SK-N-SH (cell line): ENCODE measurements around the gene DCLK1. TPM values are rescaled to one million over a fixed set of nuclear protein-coding genes. Genes with fewer than 3 reads are reported as not detected.

ENCODE experiments used
- CTCF ChIA-PET: fragments of 300-600, 350-600 bp; formaldehyde crosslinking; extraction: SDS; loops from one replicate; lab custom pipeline; 2021; lab: Yijun Ruan, JAX
- POLR2A ChIA-PET: fragments of 350-600 bp; sonication (Branson Sonifier 250); formaldehyde crosslinking; extraction: SDS; loops from one replicate; lab custom pipeline; 2020; ENCODE audit warnings: antibody characterized with exemption, inconsistent platforms; lab: Yijun Ruan, JAX
- DNase-seq: peaks from one replicate; pipeline ENCODE4 v3.0.0; 2012
- H2AFZ ChIP-seq: fragments of 200-600 bp; sonication (generic); 2 replicates; pipeline ENCODE4 v1.8.1; 2016; ENCODE audit warnings: antibody characterized with exemption, mild to moderate bottlenecking, low read depth
- H3F3A ChIP-seq: fragments of 200-600 bp; sonication (generic); replicated peaks from 2 replicates; pipeline ENCODE3; 2016; ENCODE audit warnings: antibody characterized with exemption, mild to moderate bottlenecking; ENCODE audit not compliant: insufficient read depth
- H3K27ac ChIP-seq, 2 experiments: fragments of 200-500 bp in 1 of 2; fragments of 200-600 bp in 1 of 2; sonication (Bioruptor generic) in 1 of 2; sonication (generic), shearing (Covaris generic) in 1 of 2; 2 replicates each; pipeline versions ENCODE4 v1.5.1 to v1.6.1; 2014 to 2016; ENCODE audit warnings: low read depth in 2 of 2, inconsistent platforms in 1 of 2, low read length in 1 of 2, mild to moderate bottlenecking in 1 of 2, mixed read lengths in 1 of 2
- H3K27me3 ChIP-seq: fragments of 200-600 bp; sonication (generic), shearing (Covaris generic); 2 replicates; pipeline ENCODE4 v1.6.1; 2016; ENCODE audit warnings: mixed run types; ENCODE audit not compliant: insufficient read depth
- H3K36me3 ChIP-seq, 2 experiments: fragments of 200-500 bp in 1 of 2; fragments of 200-600 bp in 1 of 2; sonication (Bioruptor generic) in 1 of 2; sonication (generic) in 1 of 2; replicated peaks in 1 of 2; 2 replicates each; pipeline versions ENCODE3 to v1.5.1; 2014 to 2016; ENCODE audit warnings: low read length in 1 of 2, mild to moderate bottlenecking in 1 of 2; ENCODE audit not compliant: insufficient read depth in 2 of 2, control insufficient read depth in 1 of 2
- H3K4me1 ChIP-seq, 2 experiments: fragments of 200-500 bp in 1 of 2; fragments of 200-600 bp in 1 of 2; sonication (Bioruptor generic) in 1 of 2; sonication (generic), shearing (Covaris generic) in 1 of 2; 2 replicates each; pipeline versions ENCODE4 v1.5.1 to v1.6.1; 2014 to 2016; ENCODE audit warnings: low read depth in 1 of 2, low read length in 1 of 2, mixed run types in 1 of 2; ENCODE audit not compliant: insufficient read depth in 2 of 2, control insufficient read depth in 1 of 2
- H3K4me2 ChIP-seq: fragments of 200-600 bp; sonication (generic), shearing (Covaris generic); 2 replicates; pipeline ENCODE4 v1.6.1; 2017; ENCODE audit warnings: mixed run types
- H3K4me3 ChIP-seq, 2 experiments: fragments of 200-500 bp in 1 of 2; fragments of 200-600 bp in 1 of 2; sonication (Bioruptor generic) in 1 of 2; sonication (generic), shearing (Covaris generic) in 1 of 2; 2 replicates each; pipeline versions ENCODE4 v1.5.1 to v1.8.1; 2014 to 2016; ENCODE audit warnings: low read depth in 2 of 2, inconsistent platforms in 1 of 2, low read length in 1 of 2, mild to moderate bottlenecking in 1 of 2, mixed read lengths in 1 of 2, moderate library complexity in 1 of 2
- H3K79me2 ChIP-seq: fragments of 200-600 bp; sonication (generic); 2 replicates; pipeline ENCODE4 v1.8.1; 2017; ENCODE audit warnings: mild to moderate bottlenecking; ENCODE audit not compliant: insufficient read depth
- H3K9ac ChIP-seq: fragments of 200-600 bp; sonication (generic); 2 replicates; pipeline ENCODE4 v1.6.1; 2017; ENCODE audit warnings: mixed run types
- H3K9me2 ChIP-seq: fragments of 200-600 bp; sonication (generic); 2 replicates; pipeline ENCODE4 v1.6.1; 2017; ENCODE audit warnings: mixed run types
- H3K9me3 ChIP-seq: fragments of 200-600 bp; sonication (generic); 2 replicates; pipeline ENCODE4 v1.6.1; 2017; ENCODE audit warnings: mixed run types, mild to moderate bottlenecking, moderate library complexity
- H4K20me1 ChIP-seq: fragments of 200-600 bp; sonication (generic); 2 replicates; pipeline ENCODE4 v1.6.1; 2017; ENCODE audit warnings: mild to moderate bottlenecking, mixed run types; ENCODE audit not compliant: insufficient read depth
- EP300 ChIP-seq, 2 experiments: IDR thresholded peaks; 2 replicates each; pipeline versions ENCODE4 v1.4.0 to v1.6.1; 2012; ENCODE audit warnings: borderline replicate concordance in 1 of 2, low read depth in 1 of 2, low read length in 1 of 2
- MEF2A ChIP-seq: IDR thresholded peaks from 2 replicates; pipeline ENCODE4 v1.4.0; 2012; ENCODE audit warnings: low read depth, borderline replicate concordance
- POLR2AphosphoS5 ChIP-seq: IDR thresholded peaks from 2 replicates; pipeline ENCODE4 v1.6.1; 2012; ENCODE audit warnings: low read depth, low read length
- RFX5 ChIP-seq: IDR thresholded peaks from 2 replicates; pipeline ENCODE4 v1.6.1; 2012; ENCODE audit warnings: mild to moderate bottlenecking, improper control_type of control experiment, low read length
- TEAD4 ChIP-seq: IDR thresholded peaks from 2 replicates; pipeline ENCODE4 v1.4.0; 2012; ENCODE audit warnings: mild to moderate bottlenecking, borderline replicate concordance; ENCODE audit not compliant: insufficient read depth
- WGBS: methylation state at CpG from one replicate; pipeline ENCODE4 v1.1.6; 2017; ENCODE audit warnings: low lambda C conversion rate; 5-methylcytosine and 5-hydroxymethylcytosine counted together
- polyA plus RNA-seq, 3 experiments: library from polyadenylated mRNA; depleted of rRNA; stranded (reverse); fragments of >200 nt; gene quantifications; 2 replicates each; pipeline ENCODE4 v1.2.3, GENCODE V29; 2012
- TF ChIP-seq, protein P1 (sequence below): IDR thresholded peaks from 2 replicates; pipeline ENCODE4 v1.4.0; 2012; ENCODE audit warnings: low read depth
- TF ChIP-seq, protein P2 (sequence below): IDR thresholded peaks from 2 replicates; pipeline ENCODE4 v1.4.0; 2012; ENCODE audit warnings: low read depth, borderline replicate concordance
- TF ChIP-seq, protein P3 (sequence below): fragments of 150-350 bp; IDR thresholded peaks from 2 replicates; pipeline ENCODE4 v1.6.1; 2017; ENCODE audit warnings: antibody characterized with exemption, low read length, low read depth, borderline replicate concordance
- TF ChIP-seq, protein P4 (sequence below): IDR thresholded peaks from 2 replicates; pipeline ENCODE4 v1.6.1; 2012; ENCODE audit warnings: mild to moderate bottlenecking, low read depth, low read length, moderate library complexity

Gene DCLK1
- polyA plus RNA-seq, 1 of the 3 experiments (the other 2 are of a cell fraction), result 1.1 TPM

DNA sequence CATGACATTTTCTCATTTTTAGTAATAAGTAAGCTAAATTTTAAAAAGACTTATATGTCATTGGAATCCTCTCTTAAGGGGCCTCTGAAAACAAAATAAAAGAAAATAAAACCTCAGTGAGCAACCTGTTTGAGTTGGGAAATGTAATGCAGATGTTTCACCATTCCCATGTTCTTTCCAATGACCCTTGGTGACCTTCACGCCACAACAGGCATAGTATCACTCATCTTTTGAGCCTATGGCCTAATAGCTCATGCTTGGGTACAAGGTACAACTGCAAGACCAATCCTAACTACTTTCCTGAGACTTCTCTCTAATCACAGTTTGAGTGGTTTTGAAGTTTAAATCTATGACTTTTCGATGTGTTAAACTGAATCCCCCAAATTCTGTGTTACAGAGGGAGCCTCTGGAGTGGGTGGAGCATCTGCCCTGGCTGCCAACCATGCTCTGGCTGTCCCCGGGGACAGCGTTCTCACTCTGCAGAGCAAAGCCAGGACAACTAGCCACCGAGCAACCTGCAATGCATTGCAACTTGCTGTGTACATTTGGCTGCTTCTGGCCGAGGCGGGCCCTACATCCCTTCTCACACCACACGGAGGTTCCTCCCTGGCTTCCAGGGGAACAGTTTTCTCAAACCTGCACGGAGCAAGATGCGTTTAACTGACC lies 346.8 kb downstream of the DCLK1 start:
- Histone ChIP-seq H3K4me2 (no peak overlapping the region), H3K79me2 (no peaks in the 10 kb centered on the region), H3K4me1 (peaks cover 0 to 50% of the 10 kb centered on the region in 2 experiments; a peak in 3 of 4 replicates), H3K27me3 (no peaks in the 10 kb centered on the region), H3K9me2 (no peaks in the 10 kb centered on the region), H4K20me1 (no peaks in the 10 kb centered on the region), H3K9ac (no peak overlapping the region), H3F3A (no peaks in the 10 kb centered on the region), H3K36me3 (no peaks in the 10 kb centered on the region), H3K9me3 (no peaks in the 10 kb centered on the region), H3K27ac (peak overlapping the region in 1 of 2 experiments; percentile 97; a peak in 2 of 4 replicates), H2AFZ (no peak overlapping the region), H3K4me3 (no peak overlapping the region)
- no peak for DNase-seq
- POLR2A ChIA-PET, result interaction anchor here (1.7 to 2.0 kb wide), 2 partner anchors 70 to 308 kb away, joined by 5 to 16 read pairs; partner anchors contain the start of gene MAB21L1
- CTCF ChIA-PET, result interaction anchor here (0.8 to 6.0 kb wide), 5 partner anchors 13 to 308 kb away, joined by 4 to 52 read pairs (median 8); partner anchors contain the start of gene MAB21L1
- 90% methylated on average over 8 of the region's 10 CpGs for WGBS
- TF ChIP-seq TEAD4 (no peak), POLR2AphosphoS5 (no peak)
- TF ChIP-seq, protein P1, sequence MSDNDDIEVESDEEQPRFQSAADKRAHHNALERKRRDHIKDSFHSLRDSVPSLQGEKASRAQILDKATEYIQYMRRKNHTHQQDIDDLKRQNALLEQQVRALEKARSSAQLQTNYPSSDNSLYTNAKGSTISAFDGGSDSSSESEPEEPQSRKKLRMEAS, result no peak
- TF ChIP-seq, protein P2, sequence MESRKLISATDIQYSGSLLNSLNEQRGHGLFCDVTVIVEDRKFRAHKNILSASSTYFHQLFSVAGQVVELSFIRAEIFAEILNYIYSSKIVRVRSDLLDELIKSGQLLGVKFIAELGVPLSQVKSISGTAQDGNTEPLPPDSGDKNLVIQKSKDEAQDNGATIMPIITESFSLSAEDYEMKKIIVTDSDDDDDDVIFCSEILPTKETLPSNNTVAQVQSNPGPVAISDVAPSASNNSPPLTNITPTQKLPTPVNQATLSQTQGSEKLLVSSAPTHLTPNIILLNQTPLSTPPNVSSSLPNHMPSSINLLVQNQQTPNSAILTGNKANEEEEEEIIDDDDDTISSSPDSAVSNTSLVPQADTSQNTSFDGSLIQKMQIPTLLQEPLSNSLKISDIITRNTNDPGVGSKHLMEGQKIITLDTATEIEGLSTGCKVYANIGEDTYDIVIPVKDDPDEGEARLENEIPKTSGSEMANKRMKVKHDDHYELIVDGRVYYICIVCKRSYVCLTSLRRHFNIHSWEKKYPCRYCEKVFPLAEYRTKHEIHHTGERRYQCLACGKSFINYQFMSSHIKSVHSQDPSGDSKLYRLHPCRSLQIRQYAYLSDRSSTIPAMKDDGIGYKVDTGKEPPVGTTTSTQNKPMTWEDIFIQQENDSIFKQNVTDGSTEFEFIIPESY, result no peak
- TF ChIP-seq, protein P3, sequence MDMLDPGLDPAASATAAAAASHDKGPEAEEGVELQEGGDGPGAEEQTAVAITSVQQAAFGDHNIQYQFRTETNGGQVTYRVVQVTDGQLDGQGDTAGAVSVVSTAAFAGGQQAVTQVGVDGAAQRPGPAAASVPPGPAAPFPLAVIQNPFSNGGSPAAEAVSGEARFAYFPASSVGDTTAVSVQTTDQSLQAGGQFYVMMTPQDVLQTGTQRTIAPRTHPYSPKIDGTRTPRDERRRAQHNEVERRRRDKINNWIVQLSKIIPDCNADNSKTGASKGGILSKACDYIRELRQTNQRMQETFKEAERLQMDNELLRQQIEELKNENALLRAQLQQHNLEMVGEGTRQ, result no peak

DNA sequence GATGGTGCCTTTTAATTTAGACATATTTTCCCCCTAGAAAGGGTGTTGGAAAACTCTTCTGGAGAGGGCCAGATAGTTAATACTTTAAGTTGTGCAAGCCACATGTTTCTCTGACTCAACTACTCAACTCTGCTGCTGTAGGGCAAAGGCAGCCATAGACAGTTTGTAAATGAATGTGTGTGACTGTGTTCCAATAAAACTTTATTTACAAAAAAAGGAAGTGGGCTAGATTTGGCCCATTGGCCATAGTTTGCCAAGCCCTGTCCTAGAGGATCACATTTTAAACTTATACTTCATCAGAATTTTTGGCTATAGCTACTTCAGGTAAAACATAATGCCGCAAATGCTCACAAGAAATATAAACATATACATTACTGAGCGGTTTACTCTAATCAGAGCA lies 348.4 kb downstream of the DCLK1 start:
- POLR2A ChIA-PET, result no interaction called here
- no peak for DNase-seq
- no peaks in the 10 kb centered on the region for H3K9me3 ChIP-seq
- peaks cover 0 to 36% of the 10 kb centered on the region in 2 experiments; a peak in 2 of 4 replicates for H3K4me1 ChIP-seq
- no peaks in the 10 kb centered on the region for H3K27me3 ChIP-seq
- H4K20me1 ChIP-seq, result no peaks in the 10 kb centered on the region
- no peak overlapping the region for H3K4me3 ChIP-seq
- H3F3A ChIP-seq, result no peaks in the 10 kb centered on the region
- H3K79me2 ChIP-seq, result no peaks in the 10 kb centered on the region
- 94% methylated on average over 2 of the region's 2 CpGs for WGBS
- H3K9ac ChIP-seq, result no peak overlapping the region
- TF ChIP-seq EP300 (IDR thresholded peaks at IDR 0.05; ENCODE audit: borderline replicate concordance in 1 of 2, low read depth in 1 of 2, low read length in 1 of 2), result no peak
- TF ChIP-seq, protein P4, sequence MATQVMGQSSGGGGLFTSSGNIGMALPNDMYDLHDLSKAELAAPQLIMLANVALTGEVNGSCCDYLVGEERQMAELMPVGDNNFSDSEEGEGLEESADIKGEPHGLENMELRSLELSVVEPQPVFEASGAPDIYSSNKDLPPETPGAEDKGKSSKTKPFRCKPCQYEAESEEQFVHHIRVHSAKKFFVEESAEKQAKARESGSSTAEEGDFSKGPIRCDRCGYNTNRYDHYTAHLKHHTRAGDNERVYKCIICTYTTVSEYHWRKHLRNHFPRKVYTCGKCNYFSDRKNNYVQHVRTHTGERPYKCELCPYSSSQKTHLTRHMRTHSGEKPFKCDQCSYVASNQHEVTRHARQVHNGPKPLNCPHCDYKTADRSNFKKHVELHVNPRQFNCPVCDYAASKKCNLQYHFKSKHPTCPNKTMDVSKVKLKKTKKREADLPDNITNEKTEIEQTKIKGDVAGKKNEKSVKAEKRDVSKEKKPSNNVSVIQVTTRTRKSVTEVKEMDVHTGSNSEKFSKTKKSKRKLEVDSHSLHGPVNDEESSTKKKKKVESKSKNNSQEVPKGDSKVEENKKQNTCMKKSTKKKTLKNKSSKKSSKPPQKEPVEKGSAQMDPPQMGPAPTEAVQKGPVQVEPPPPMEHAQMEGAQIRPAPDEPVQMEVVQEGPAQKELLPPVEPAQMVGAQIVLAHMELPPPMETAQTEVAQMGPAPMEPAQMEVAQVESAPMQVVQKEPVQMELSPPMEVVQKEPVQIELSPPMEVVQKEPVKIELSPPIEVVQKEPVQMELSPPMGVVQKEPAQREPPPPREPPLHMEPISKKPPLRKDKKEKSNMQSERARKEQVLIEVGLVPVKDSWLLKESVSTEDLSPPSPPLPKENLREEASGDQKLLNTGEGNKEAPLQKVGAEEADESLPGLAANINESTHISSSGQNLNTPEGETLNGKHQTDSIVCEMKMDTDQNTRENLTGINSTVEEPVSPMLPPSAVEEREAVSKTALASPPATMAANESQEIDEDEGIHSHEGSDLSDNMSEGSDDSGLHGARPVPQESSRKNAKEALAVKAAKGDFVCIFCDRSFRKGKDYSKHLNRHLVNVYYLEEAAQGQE, result no peak
- no peak for TF ChIP-seq RFX5
- TF ChIP-seq MEF2A, result no peak
- H3K27ac ChIP-seq, result no peak overlapping the region
- H3K4me2 ChIP-seq, result no peak overlapping the region
- H3K9me2 ChIP-seq, result no peaks in the 10 kb centered on the region
- no peaks in the 10 kb centered on the region for H3K36me3 ChIP-seq
- no peak overlapping the region for H2AFZ ChIP-seq
- CTCF ChIA-PET, result interaction anchor here (2.6 kb wide), 1 partner anchor 15 kb away, joined by 8 read pairs; no protein-coding TSS in a partner anchor
